ENCODE measurements around the gene ANO3. TPM values are rescaled to one million over a fixed set of nuclear protein-coding genes. Genes with fewer than 3 reads are reported as not detected.

The ANO3 gene
- total RNA-seq, 3 donors from 2014 or later (not counting 1 experiment from before 2014, with no cell fraction given), result not detected

GRCh38 chr11:26698224-26698623 lies 366.3 kb downstream of the ANO3 start:
- H3K27ac Mint-ChIP-seq, result no peak overlapping the region
- DNase-seq (no peak), ATAC-seq (no peak)
- no peaks in the 10 kb centered on the region for H3K36me3 Mint-ChIP-seq
- Histone ChIP-seq H3K4me1 (ENCODE audit: control insufficient read depth, insufficient read depth, low read length) (no peaks in the 10 kb centered on the region), H3K36me3 (ENCODE audit: control insufficient read depth, insufficient read depth, low read length) (no peaks in the 10 kb centered on the region), H3K27me3 (ENCODE audit: control insufficient read depth, insufficient read depth, low read length) (no peaks in the 10 kb centered on the region), H3K9me3 (ENCODE audit: control insufficient read depth, insufficient read depth, low read length) (peaks cover 2% of the 10 kb centered on the region), H3K27ac (ENCODE audit: low read length) (no peak overlapping the region), H3K4me3 (ENCODE audit: low read length) (no peak overlapping the region)
- H3K4me3 Mint-ChIP-seq, result no peak overlapping the region
- WGBS (ENCODE audit: insufficient coverage), result 93% methylated on average over 2 of the region's 2 CpGs
- TF ChIP-seq CTCF (IDR thresholded peaks at IDR 0.05), result no peak
- H3K27me3 Mint-ChIP-seq (ENCODE audit: low read depth in 2 of 2), result no peaks in the 10 kb centered on the region
- peaks cover 2 to 5% of the 10 kb centered on the region in 2 donors for H3K9me3 Mint-ChIP-seq
- intact Hi-C loops (cut with micrococcal nuclease), result no loop called here
- H3K4me1 Mint-ChIP-seq, result no peaks in the 10 kb centered on the region

GRCh38 chr11:26700574-26701235 lies 368.8 kb downstream of the ANO3 start:
- Histone ChIP-seq H3K4me1 (ENCODE audit: control insufficient read depth, insufficient read depth, low read length) (no peaks in the 10 kb centered on the region), H3K36me3 (ENCODE audit: control insufficient read depth, insufficient read depth, low read length) (no peaks in the 10 kb centered on the region), H3K4me3 (ENCODE audit: low read length) (no peak overlapping the region), H3K27ac (ENCODE audit: low read length) (no peak overlapping the region), H3K9me3 (ENCODE audit: control insufficient read depth, insufficient read depth, low read length) (no peaks in the 10 kb centered on the region), H3K27me3 (ENCODE audit: control insufficient read depth, insufficient read depth, low read length) (no peaks in the 10 kb centered on the region)
- Mint-ChIP-seq H3K4me3 (no peak overlapping the region), H3K27ac (no peak overlapping the region), H3K36me3 (no peaks in the 10 kb centered on the region), H3K4me1 (no peaks in the 10 kb centered on the region), H3K27me3 (ENCODE audit: low read depth in 2 of 2) (no peaks in the 10 kb centered on the region), H3K9me3 (peaks cover 10 to 14% of the 10 kb centered on the region in 2 donors)
- DNase-seq (no peak), ATAC-seq (no peak)
- intact Hi-C loops (cut with micrococcal nuclease), result no loop called here
- no peak for TF ChIP-seq CTCF (IDR thresholded peaks at IDR 0.05)
- WGBS (ENCODE audit: insufficient coverage), result 0% methylated on average over 1 of the region's 3 CpGs

- H3K27ac Mint-ChIP-seq, result no peak overlapping the region
- DNase-seq (no peak), ATAC-seq (no peak)
- no peaks in the 10 kb centered on the region for H3K27me3 Mint-ChIP-seq (ENCODE audit: low read depth in 2 of 2)
- H3K9me3 ChIP-seq (ENCODE audit: control insufficient read depth, insufficient read depth, low read length), result no peaks in the 10 kb centered on the region
- H3K9me3 Mint-ChIP-seq, result peaks cover 16 to 18% of the 10 kb centered on the region in 2 donors
- H3K27ac ChIP-seq (ENCODE audit: low read length), result no peak overlapping the region
- no peak overlapping the region for H3K4me3 ChIP-seq (ENCODE audit: low read length)
- no peaks in the 10 kb centered on the region for H3K4me1 Mint-ChIP-seq
- intact Hi-C loops (cut with micrococcal nuclease), result no loop called here
- H3K4me1 ChIP-seq (ENCODE audit: control insufficient read depth, insufficient read depth, low read length), result no peaks in the 10 kb centered on the region
- H3K36me3 ChIP-seq (ENCODE audit: control insufficient read depth, insufficient read depth, low read length), result no peaks in the 10 kb centered on the region
- no peaks in the 10 kb centered on the region for H3K36me3 Mint-ChIP-seq
- no peak overlapping the region for H3K4me3 Mint-ChIP-seq
- no peak for TF ChIP-seq CTCF (IDR thresholded peaks at IDR 0.05)
- no peaks in the 10 kb centered on the region for H3K27me3 ChIP-seq (ENCODE audit: control insufficient read depth, insufficient read depth, low read length)
Observed at GRCh38 chr11:26702406-26702805, 370.5 kb downstream of the ANO3 start.

Measured in natural killer cell (primary cell).